ENCODE results near the gene PEX5L.

PEX5L gene

GRCh38 chr3:179848711-179849110 lies 188.0 kb downstream of the PEX5L start:
- TF ChIP-seq, protein P1, sequence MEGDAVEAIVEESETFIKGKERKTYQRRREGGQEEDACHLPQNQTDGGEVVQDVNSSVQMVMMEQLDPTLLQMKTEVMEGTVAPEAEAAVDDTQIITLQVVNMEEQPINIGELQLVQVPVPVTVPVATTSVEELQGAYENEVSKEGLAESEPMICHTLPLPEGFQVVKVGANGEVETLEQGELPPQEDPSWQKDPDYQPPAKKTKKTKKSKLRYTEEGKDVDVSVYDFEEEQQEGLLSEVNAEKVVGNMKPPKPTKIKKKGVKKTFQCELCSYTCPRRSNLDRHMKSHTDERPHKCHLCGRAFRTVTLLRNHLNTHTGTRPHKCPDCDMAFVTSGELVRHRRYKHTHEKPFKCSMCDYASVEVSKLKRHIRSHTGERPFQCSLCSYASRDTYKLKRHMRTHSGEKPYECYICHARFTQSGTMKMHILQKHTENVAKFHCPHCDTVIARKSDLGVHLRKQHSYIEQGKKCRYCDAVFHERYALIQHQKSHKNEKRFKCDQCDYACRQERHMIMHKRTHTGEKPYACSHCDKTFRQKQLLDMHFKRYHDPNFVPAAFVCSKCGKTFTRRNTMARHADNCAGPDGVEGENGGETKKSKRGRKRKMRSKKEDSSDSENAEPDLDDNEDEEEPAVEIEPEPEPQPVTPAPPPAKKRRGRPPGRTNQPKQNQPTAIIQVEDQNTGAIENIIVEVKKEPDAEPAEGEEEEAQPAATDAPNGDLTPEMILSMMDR (conservative IDR thresholded peaks at IDR 0.05) = no peak
- H3K27ac ChIP-seq = no peak overlapping the region

GRCh38 chr3:179842061-179842460 lies 194.7 kb downstream of the PEX5L start:
- H3K27ac ChIP-seq = no peak overlapping the region
- TF ChIP-seq, protein P1 (conservative IDR thresholded peaks at IDR 0.05) = no peak

DNA sequence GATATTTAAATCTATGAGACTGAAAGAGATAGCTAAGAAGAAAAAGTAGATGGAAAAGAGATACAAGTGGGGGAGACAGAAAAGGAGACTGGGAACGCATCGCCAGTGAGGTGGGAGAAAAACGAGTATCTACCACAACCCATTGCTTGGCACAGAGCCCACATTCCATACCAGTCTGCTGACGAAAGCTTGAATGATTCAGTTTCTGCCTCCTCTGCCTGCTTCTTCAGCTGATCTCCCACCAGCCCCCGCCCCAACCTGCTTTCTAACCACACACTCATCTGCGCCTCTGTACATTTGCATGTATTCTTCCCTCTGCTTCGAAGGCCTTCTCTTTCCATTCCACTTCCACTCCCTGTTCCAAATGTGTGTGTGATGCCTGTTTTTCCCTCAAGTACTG lies 195.8 kb downstream of the PEX5L start:
- TF ChIP-seq, protein P1 (conservative IDR thresholded peaks at IDR 0.05) = no peak
- no peak overlapping the region for H3K27ac ChIP-seq

- H3K27ac ChIP-seq = no peak overlapping the region
- TF ChIP-seq, protein P1 (conservative IDR thresholded peaks at IDR 0.05) = peak; percentile 15; the same call in 1 of the 2 replicates
Observed at GRCh38 chr3:179837374-179837773, 199.4 kb downstream of the PEX5L start.

DNA sequence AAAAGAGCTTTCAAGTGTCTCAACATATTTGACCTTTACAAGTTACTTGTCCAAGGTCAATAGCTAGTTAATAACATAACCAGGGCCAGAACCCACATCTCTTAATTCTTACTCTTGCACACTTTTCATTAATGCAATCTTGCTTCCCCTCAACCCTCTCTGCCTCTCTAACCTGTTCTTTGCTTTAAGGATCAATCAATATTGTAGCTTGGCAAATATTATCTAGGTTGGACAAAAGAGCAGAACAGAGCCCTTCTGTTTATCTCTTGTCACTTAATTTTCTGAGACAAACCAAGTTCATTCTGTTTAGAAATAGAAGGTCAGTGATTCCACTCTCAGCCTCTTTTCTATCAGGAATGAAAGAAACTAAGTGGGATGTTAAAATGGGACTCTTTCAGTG lies 203.4 kb downstream of the PEX5L start:
- TF ChIP-seq, protein P1 (conservative IDR thresholded peaks at IDR 0.05) = no peak
- H3K27ac ChIP-seq = no peak overlapping the region

DNA sequence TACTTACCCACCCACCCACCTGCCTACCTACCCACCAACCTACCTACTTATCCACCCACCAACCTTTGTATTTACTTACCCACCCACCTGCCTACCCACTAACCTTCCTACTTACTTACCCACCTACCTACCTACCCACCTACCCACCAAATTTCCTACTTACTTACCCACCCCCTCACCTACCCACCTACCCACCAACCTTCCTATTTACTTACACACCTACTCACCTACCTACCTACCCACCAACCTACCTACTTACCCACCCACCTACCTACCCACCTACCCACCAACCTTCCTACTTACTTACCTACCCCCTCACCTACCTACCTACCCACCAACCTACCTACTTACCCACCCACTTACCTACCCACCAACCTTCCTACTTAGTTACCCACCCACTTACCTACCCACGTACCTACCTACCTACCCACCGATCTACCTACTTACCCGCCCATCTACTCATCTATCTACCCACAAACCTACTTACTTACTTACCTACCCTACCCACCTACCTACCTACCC lies 204.3 kb downstream of the PEX5L start:
- no peak overlapping the region for H3K27ac ChIP-seq
- TF ChIP-seq, protein P1 (conservative IDR thresholded peaks at IDR 0.05) = no peak

DNA sequence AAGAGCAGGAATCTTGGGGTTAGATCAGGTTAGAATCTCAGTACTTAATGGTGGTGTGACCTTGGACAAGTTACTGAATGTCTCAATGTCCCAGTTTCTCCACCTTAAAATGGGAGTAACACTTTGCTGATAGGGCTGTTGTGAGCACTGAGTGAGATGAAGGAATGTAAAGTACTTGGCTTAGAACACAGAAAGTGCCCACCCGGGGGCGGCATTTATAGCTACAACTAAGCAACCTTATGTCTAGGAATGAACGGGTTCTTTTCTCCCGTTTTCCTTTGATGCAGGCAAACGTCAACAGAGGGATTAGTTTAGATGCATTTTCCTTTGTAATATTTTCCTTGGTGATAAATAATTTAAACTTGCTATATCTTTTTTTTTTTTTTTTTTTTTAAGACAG lies 207.3 kb downstream of the PEX5L start:
- H3K27ac ChIP-seq = no peak overlapping the region
- TF ChIP-seq, protein P1 (conservative IDR thresholded peaks at IDR 0.05) = no peak
